ENCODE data around the gene PLEKHM2.

PLEKHM2 gene

DNA sequence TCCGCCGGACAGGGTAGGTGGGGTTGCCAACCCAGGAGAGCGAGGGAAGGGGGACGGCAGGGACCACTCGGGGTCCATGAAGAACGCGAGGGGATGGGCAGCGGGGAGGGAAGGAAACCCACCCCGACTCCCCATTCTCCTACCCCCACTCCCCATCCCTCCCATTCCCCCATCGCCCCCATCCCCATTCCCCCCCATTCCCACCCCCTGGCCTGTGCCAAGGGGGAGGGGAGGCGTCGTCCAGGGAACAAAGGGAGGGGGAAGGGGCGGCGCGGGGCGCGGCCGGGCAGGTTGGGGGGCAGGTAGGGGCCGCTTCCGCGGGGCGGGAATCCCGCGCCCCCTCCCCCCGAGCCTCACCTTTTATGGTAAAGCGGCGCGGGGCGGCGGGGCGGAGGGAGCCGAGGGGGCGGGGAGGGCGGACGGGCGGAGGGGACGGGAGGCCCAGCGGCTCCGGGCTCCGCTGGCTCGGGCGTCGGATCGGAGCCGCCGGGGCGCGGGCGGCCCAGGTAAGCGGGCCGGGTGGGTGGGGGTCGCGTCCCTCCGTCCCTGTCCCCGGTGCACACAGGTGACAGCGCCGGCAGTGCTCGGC lies 74.3 kb downstream of the PLEKHM2 start, which contains the start of gene FBLIM1:
FBLIM1 (plus strand) TSS at position 453 of the 589 bp plus-strand sequence. CDS start 6,189 bp downstream, outside the sequence.
- DNase-seq (ENCODE audit: low read depth) = peak; percentile 27

DNA sequence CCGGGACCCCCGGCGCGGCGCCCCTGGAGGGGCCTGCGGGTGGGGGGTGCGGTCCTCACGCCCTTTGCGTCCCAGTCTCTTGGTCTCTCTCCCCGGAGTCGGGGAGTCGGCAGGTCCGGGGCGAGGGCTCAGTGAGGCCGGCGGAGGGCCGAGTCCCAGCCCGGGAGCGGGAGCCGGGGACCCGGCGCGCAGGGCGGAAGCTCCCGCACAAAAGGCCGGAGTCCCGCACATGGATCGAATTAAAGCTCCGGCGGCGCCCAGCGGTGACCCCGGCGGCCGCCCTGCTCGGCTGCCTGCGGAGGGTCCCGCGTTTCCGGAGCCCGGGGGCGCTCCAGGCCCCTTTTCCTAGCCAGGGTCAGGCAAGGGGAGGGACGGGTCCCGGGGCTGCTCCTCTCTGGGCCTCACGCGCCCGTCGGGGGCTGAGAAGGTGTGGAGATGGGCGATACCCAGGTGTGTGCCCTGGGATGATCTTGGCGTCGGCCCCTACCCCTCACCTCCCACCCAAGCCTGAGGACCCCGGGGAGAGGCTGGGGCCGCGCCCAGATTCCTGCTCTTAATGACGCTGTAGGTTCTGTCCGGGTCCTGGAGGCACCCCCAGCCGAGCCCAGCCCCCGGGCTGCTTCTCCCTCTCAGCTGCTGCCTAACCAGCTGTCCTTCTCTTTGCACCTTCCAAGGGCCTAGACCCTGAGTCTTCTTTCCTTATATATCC lies 75.0 kb downstream of the PLEKHM2 start:
- DNase-seq (ENCODE audit: low read depth) = peak; percentile 46

DNA sequence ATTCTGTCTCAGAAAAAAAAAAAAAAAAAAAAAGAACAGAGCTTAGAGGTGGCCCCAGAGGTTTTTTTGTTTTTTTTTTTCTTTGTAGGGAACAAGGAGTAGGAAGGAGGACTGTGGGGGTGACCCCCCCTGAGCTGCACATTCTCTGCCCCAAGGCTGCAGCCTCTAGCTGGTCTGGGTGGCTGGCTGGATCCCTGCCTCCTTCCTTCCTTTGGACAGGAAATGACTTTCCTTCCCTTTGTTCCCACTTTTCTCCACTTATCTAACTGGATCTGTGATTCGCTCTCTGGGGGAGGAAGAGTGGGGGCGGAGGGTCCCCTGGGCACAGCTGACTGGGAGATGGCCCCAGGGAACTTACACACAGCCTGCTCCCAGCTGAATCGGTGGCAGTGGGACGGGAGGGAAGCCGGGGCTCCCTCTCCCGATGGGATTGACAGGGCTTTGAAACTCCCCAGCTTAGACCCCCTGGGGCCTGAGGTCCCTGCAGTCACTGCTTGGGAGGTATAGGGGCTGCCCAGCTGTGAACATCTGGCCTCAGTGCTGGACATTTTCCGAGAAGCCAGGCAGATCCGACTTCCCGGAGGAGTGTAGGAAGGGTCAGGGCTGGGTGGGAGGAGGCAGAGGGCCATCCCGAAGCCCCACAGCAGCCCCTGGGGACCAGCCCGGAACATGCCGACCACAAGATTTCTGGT lies 76.5 kb downstream of the PLEKHM2 start:
- peak; percentile 88 for DNase-seq (ENCODE audit: low read depth)

DNA sequence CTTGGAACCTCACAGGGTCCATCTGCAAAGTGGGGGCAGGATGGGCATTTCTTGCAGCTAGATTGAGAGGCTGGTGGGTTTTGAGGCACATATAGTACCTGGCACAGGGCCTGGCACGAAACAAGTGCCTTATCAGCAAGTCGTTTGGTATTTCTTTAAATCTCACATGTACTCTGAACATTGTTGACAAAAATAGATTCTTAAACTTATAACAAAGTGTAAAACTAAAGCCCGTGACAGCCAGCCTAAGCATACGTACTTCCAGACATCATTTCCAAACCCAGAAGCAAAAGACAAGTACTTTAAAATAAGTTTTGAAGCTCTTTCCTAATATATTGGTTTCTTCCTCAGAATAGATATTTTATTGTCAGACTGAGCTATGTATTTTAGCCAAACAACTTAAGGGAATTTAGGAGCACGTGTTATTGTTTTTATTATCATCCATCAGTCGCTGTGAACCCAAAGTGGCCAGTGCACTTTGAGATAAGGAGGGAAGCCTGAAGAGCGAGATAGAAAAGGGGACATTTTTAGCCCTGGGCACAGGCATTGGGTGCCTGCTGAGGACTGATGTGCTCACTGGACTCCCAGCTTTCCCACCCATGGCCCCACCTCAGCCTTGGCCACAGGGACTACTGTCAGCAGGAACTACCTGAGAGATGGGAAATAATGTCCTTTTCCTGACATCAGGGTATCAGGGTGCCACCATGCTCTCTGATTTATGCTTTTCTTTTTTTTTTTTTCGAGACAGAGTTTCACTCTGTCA lies 77.4 kb downstream of the PLEKHM2 start:
- DNase-seq (ENCODE audit: low read depth) = no peak

DNA sequence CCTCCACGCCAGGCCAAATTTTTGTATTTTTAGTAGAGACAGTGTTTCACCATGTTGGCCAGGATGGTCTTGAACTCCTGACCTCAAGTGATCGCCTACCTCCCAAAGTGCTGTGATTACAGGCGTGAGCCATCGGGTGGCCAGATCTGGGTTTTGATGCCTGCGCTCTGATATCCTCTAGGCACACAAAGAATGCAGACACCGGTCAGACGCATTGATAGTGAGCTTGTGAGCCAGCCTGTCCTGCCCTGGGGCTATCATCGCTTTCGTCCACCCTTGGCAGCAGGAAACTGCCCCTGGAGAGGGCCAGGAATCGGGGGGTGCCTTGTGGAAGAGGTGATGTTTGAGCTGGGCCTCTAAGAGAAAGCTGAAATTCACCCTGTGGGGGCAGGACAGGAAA lies 78.4 kb downstream of the PLEKHM2 start:
- peak; percentile 47 for DNase-seq (ENCODE audit: low read depth)

DNA sequence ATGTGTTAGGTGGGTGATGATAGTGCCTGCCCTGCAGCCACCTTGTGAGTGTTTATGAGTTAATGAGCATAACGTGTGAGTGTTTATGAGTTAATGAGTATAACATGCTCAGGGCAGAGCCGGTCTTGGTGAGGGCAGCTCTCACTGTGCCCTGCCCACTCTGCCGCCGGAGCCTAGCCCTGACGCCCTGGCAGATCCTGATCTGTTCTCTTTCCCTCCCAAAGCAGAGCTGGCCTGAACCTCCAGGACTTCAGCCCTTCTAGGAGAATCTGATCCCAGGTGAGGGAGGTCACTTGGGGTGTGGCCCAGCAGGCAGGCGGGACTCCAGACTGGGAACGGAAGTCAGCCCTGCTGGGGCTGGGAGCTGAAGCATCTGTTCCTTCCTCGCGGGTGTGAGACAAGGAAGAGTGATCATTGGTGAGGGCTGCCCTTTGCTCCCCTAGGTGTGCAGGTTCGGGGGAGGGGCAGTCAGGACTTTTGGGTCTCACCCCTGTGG lies 80.2 kb downstream of the PLEKHM2 start:
- DNase-seq (ENCODE audit: low read depth) = no peak

DNA sequence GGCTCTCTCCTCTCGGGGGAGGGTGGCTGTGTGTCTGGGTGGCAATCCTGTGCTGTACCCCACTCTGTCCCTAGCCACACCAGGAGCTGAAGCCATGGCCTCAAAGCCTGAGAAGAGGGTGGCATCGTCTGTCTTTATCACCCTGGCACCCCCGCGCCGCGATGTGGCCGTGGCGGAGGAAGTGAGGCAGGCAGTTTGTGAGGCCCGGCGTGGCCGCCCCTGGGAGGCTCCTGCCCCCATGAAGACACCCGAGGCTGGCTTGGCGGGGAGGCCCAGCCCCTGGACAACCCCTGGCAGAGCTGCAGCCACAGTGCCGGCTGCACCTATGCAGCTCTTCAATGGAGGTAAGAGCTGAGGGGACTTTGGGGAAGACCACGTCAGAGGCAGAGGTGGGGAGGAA lies 80.8 kb downstream of the PLEKHM2 start:
- no peak for DNase-seq (ENCODE audit: low read depth)

DNA sequence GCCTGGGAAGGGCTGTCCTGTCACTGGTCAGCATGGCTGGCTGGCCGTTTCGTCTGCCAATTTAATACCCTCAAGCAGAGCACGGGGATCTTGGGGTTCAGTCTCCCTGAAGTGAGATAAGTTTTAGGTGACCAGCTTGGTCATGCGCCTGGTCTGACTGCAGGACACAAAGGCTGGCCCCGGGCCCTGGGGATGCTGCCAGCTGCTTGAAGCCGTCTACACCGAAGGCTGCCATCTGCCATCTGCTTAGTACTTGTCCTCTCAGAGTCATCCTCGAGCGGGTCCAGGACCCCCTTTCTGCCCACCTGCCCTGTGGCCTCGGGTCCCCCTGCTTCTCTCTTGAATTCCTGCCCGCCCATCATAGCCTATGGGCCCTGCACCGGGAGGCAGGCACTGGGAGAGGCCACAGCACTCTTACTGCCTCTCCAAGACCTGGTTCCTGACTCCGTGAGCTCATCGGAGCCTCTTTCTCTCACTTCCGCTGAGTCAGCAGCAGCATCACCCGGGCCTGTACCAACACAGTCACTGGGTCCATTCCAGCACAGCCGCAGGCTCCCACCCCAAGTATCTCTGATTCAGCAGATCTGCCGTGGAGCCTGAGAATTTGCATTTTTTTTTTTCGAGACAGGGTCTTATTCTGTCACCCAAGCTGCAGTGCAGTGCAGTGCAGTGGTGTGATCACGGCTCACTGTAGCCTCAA lies 81.5 kb downstream of the PLEKHM2 start:
- DNase-seq (ENCODE audit: low read depth) = peak; percentile 42

DNA sequence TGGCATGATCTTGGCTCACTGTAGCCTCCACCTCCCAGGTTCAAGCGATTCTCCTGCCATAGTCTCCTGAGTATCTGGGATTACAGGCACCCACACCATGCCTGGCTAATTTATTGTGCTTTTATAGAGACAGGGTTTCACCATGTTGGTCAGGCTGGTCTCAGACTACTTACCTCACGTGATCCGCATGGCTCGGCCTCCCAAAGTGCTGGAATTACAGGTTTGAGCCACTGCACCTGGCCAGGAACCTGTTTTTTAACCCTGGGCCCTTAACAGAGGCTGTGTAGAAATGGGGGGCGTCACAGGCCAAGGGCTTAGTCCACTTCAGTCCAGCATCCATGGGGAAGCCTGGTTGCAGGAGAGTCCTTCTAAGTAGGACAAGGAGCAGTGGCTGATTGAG lies 83.8 kb downstream of the PLEKHM2 start:
- DNase-seq (ENCODE audit: low read depth) = no peak

DNA sequence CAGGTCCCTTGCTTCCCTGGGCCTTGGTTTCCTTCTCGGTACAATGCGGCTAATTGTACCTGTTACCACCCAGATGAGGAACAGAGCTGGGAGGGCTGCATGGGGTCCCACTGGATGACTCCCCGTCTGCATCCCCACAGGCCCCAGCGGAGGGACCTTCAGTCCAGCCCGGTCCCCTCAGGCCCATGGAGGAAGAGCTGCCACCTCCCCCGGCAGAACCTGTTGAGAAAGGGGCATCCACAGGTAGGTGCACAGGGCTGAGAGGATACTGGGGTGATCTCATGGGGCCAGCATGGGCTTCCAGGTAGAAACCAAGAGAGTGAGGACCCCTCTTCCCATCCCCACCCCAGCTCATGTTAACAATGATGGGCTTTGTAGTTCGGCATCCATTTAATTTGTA lies 84.3 kb downstream of the PLEKHM2 start:
- DNase-seq (ENCODE audit: low read depth) = no peak

DNA sequence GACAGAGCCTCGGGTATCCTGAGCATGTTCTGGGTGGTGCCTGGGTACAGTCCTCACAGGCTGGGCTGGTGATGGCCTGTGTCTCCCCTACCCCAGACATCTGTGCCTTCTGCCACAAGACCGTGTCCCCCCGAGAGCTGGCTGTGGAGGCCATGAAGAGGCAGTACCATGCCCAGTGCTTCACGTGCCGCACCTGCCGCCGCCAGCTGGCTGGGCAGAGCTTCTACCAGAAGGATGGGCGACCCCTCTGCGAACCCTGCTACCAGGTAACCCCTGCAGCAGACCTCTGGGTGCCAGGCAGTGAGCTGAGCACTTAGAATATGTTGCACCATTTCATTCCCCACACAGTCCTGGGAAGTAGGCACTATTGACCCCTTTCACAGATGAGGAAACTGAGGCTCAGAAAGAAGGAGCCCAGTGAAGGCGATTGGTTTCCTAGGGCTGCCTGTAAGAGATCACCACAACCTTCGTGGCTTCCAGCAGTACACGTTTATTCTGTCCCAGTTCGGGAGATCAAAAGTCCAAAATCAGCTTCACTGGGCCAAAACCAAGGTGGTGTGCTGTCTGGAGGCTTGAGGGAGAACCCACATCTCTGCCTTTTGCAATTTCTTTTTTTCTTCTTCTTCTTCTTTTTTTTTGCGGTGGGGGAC lies 86.3 kb downstream of the PLEKHM2 start:
- DNase-seq (ENCODE audit: low read depth) = no peak

DNA sequence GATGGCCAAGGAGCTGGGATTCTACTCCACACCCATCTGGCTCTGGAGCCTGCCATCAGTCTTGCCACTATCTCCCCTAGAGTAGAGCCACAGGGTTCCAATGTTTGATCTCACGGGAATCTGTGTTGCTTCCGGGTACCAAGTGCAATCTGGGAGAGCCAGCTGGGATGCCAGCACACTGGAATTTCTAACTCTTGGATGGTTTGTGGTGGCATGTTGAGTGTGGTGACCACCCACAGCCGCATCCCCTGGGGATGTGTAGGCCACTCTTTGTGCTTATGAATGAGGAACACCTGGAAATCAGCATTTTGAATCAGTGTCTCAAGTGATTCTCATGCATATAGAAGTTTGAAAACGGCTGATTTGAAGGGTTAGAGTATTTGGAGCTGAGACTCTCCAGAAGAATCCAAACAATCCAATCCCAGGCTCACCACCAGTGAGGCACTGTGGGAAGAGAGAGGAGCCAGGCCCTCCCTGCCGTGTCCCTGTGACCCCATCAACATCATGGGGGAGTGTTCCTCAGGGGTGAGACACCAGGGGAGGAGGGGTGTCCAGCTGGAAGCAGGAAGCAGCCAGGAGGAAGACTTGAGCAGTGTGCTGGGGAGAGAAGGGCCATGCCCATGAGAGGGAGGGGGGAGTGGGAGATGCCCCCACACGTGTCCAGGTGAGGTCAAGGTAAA lies 87.9 kb downstream of the PLEKHM2 start:
- no peak for DNase-seq (ENCODE audit: low read depth)

DNA sequence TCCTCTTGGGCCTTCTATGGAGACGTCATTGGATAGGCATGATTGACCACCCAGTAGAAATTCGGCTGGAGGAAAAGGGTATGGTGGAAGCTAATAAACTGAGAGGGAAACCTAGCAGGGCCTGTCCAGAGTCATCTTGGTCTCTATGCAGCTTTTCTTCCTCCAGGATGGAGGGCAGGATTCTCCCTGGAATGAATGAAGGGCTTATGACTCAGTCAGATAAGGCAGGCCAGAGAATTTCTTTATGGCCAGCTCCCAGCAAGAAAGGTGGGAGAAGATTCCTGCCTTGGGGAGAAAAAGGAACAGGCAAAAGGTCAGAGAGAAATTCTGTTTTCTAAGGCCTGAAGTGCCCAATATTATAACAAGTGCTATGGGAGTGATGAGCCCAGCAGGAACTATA lies 91.6 kb downstream of the PLEKHM2 start:
- no peak for DNase-seq (ENCODE audit: low read depth)

DNA sequence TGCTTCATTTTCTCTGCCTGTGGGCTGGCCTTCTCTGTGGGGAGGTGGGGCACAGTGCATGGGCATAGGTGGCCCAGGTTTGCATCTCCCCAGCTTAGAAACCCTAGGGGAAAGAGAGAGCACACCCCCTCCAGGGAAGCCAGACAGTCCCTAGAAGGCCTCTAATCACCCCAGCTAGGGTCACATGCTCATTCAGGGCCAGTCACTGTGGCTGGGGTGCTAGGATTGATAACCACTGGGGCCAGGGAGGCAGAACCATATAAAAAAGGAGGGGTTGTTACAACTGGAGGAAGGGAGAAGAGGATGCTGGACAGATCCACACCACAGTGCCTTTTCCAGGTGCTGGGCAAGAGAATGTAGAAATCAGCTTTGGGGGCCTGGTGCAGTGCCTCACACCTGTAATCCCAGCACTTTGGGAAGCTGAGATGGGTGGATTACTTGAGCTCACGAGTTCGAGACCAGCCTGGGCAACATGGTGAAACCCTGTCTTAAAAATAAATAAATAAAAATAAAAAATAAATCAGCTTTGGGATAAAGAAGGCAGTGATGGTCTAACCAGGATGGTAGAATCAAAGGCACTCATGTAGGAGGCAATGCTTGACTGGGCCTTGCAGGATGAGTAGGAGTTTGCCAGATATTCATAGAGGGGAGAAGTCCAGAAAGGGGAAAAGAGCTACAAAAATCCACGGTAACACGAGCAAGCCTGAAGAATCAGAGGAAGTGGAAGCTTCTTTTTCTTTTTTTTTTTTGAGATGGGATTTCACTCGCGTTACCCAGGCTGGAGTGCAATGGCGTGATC lies 94.0 kb downstream of the PLEKHM2 start:
- no peak for DNase-seq (ENCODE audit: low read depth)

Data from ELR (cell line).